Natural killer cell (primary cell): ENCODE results near the gene SPDYE3. TPM values are rescaled to one million over a fixed set of nuclear protein-coding genes. Genes with fewer than 3 reads are reported as not detected.
A peak's percentile ranks its signal among the peaks of the same experiment; 100 is the strongest.

Experiments used
- ATAC-seq, 3 donors: fragments of 150-1000 bp in 2 of 3; fragments of 200-7000 bp in 1 of 3; cut with Tn5 transposase; 1 replicate in 1 of 3; 2 replicates in 2 of 3; pipeline ENCODE4 v1.10.0; 2021; ENCODE audit warnings: mild to moderate bottlenecking in 2 of 3, moderate library complexity in 2 of 3
- DNase-seq, 2 donors: peaks; one replicate each; pipeline versions ENCODE4 v3.0.0 to v3.0.0-alpha.2; 2013 to 2021; ENCODE audit warnings: mixed read lengths in 1 of 2
- H3K27ac ChIP-seq: one replicate; pipeline ENCODE4 v1.5.1; 2013; ENCODE audit warnings: mild to moderate bottlenecking, low read length
- H3K27me3 ChIP-seq: one replicate; pipeline ENCODE4 v1.6.1; 2013; ENCODE audit warnings: low read length; ENCODE audit not compliant: control insufficient read depth, insufficient read depth
- H3K36me3 ChIP-seq: one replicate; pipeline ENCODE4 v1.6.1; 2013; ENCODE audit warnings: low read length; ENCODE audit not compliant: control insufficient read depth, insufficient read depth
- H3K4me1 ChIP-seq: one replicate; pipeline ENCODE4 v1.6.1; 2013; ENCODE audit warnings: low read length; ENCODE audit not compliant: control insufficient read depth, insufficient read depth
- H3K4me3 ChIP-seq: one replicate; pipeline ENCODE4 v1.5.1; 2013; ENCODE audit warnings: low read length
- H3K9me3 ChIP-seq: one replicate; pipeline ENCODE4 v1.6.1; 2013; ENCODE audit warnings: low read length; ENCODE audit not compliant: control insufficient read depth, insufficient read depth
- H3K27ac Mint-ChIP-seq, 2 donors: one replicate each; pipeline ENCODE4 v1.8.0; 2022; ENCODE audit warnings: mild to moderate bottlenecking in 2 of 2, mixed read lengths in 2 of 2, moderate library complexity in 1 of 2
- H3K27me3 Mint-ChIP-seq, 2 donors: one replicate each; pipeline ENCODE4 v1.8.0; 2022; ENCODE audit warnings: low read depth in 2 of 2, mixed read lengths in 2 of 2
- H3K36me3 Mint-ChIP-seq: one replicate; pipeline ENCODE4 v1.8.0; 2022; ENCODE audit warnings: mixed read lengths
- H3K4me1 Mint-ChIP-seq, 2 donors: one replicate each; pipeline ENCODE4 v1.8.0; 2022; ENCODE audit warnings: mixed read lengths in 2 of 2
- H3K4me3 Mint-ChIP-seq: one replicate; pipeline ENCODE4 v1.8.0; 2022; ENCODE audit warnings: mild to moderate bottlenecking, moderate library complexity, mixed read lengths
- H3K9me3 Mint-ChIP-seq, 2 donors: one replicate each; pipeline ENCODE4 v1.8.0; 2022; ENCODE audit warnings: mixed read lengths in 2 of 2
- CTCF ChIP-seq: fragments of 200-600 bp; IDR thresholded peaks from one replicate; pipeline ENCODE4 v1.8.0; 2022; ENCODE audit warnings: antibody characterized with exemption
- WGBS: methylation state at CpG from one replicate; pipeline ENCODE4 v1.1.7; 2013; ENCODE audit warnings: missing lambda C conversion rate; ENCODE audit not compliant: insufficient coverage; 5-methylcytosine and 5-hydroxymethylcytosine counted together
- intact Hi-C: fragments of 100-400 bp; cut with micrococcal nuclease; formaldehyde crosslinking; loops from one replicate; pipeline ENCODE4 v1.14.2; 2022
- total RNA-seq, 4 donors: library from RNA; stranded (reverse); fragments of 120-200 nt in 1 of 4; gene quantifications; one replicate each; pipeline versions ENCODE4 v1.2.3 to v1.2.4, GENCODE V29; 2013 to 2022

SPDYE3 gene
- total RNA-seq, 3 donors from 2014 or later (not counting 1 experiment from before 2014, with no cell fraction given) = not detected

DNA sequence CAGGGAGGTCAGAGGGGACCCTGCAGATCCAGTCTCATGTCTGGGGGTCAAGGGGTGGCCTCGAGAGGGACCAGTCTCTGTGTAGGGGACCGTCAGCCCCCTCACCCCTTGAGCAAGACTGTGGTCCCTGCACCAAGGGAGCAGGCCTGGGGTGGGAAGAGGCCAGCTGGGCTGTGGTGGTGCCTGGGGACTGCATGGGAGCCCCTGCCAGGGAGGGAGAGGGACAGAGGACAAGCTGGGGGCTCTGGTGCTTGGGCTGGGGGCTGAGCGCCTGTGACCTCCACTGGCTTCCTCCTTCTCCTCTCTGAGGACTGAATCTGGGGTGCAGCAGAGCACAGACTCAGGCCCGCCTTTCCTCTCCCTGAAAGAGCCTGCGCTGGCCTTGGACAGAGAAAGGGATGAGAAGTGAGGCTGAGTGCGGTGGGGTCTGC, 49.6 kb downstream of the SPDYE3 start:
- no peak overlapping the region for H3K27ac ChIP-seq

GRCh38 chr7:100358027-100358856, 50.7 kb downstream of the SPDYE3 start, which contains the start of gene PILRB:
PILRB (plus strand) TSS chr7:100358117; CDS start chr7:100358303, 186 bp downstream.
- ATAC-seq = peak in 1 of 3 donors; percentile 26
- WGBS = 85% methylated on average over 9 of the region's 11 CpGs
- intact Hi-C loops = no loop called here
- H3K27ac ChIP-seq = no peak within 1 kb of the TSS
- H3K36me3 ChIP-seq = peaks cover 82% of the 10 kb centered on the region
- peaks cover 14% of the 10 kb centered on the region for H3K36me3 Mint-ChIP-seq
- peak within 1 kb of the TSS; percentile 66 to 98 for H3K27ac Mint-ChIP-seq
- no peak for DNase-seq
- H3K9me3 Mint-ChIP-seq = no peaks in the 10 kb centered on the region
- H3K27me3 ChIP-seq = no peaks in the 10 kb centered on the region
- no peaks in the 10 kb centered on the region for H3K9me3 ChIP-seq
- peaks cover 42% of the 10 kb centered on the region for H3K4me1 ChIP-seq
- H3K27me3 Mint-ChIP-seq = no peaks in the 10 kb centered on the region
- H3K4me1 Mint-ChIP-seq = peaks cover 17 to 40% of the 10 kb centered on the region in 2 donors
- H3K4me3 ChIP-seq = no peak within 1 kb of the TSS
- TF ChIP-seq CTCF = no peak
- H3K4me3 Mint-ChIP-seq = no peak within 1 kb of the TSS

More for the DNA sequence above, 49.6 kb downstream of the SPDYE3 start:
- no peak for TF ChIP-seq CTCF
- H3K27me3 ChIP-seq = no peaks in the 10 kb centered on the region
- peaks cover 23 to 49% of the 10 kb centered on the region in 2 donors for H3K4me1 Mint-ChIP-seq
- H3K27me3 Mint-ChIP-seq = no peaks in the 10 kb centered on the region
- peak overlapping the region in 1 of 2 donors; percentile 98 for H3K27ac Mint-ChIP-seq
- peaks cover 11% of the 10 kb centered on the region for H3K36me3 Mint-ChIP-seq
- no peak for ATAC-seq
- H3K4me1 ChIP-seq = peaks cover 48% of the 10 kb centered on the region
- H3K9me3 Mint-ChIP-seq = no peaks in the 10 kb centered on the region
- H3K9me3 ChIP-seq = no peaks in the 10 kb centered on the region
- no peak overlapping the region for H3K4me3 Mint-ChIP-seq
- DNase-seq = no peak
- H3K36me3 ChIP-seq = peaks cover 74% of the 10 kb centered on the region
- no peak overlapping the region for H3K4me3 ChIP-seq
- 98% methylated on average over 6 of the region's 6 CpGs for WGBS
- intact Hi-C loops = no loop called here

DNA sequence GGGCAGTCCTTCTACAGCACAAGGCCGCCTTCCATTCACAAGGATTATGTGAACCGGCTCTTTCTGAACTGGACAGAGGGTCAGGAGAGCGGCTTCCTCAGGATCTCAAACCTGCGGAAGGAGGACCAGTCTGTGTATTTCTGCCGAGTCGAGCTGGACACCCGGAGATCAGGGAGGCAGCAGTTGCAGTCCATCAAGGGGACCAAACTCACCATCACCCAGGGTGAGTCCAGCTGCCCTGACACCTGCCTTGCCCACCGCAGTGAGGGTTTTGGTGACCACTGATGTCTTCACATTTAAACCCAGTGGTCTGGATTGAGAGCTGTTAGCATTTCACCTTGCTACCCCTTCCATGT, 51.3 kb downstream of the SPDYE3 start:
- 98% methylated on average over 8 of the region's 8 CpGs for WGBS
- no peak overlapping the region for H3K27ac ChIP-seq
- Mint-ChIP-seq H3K36me3 (peaks cover 20% of the 10 kb centered on the region), H3K4me3 (no peak overlapping the region), H3K4me1 (peaks cover 12 to 39% of the 10 kb centered on the region in 2 donors), H3K27me3 (no peaks in the 10 kb centered on the region), H3K9me3 (no peaks in the 10 kb centered on the region), H3K27ac (peak overlapping the region; percentile 27 to 66)
- no peaks in the 10 kb centered on the region for H3K9me3 ChIP-seq
- no peak overlapping the region for H3K4me3 ChIP-seq
- intact Hi-C loops = no loop called here
- DNase-seq (no peak), ATAC-seq (no peak)
- peaks cover 86% of the 10 kb centered on the region for H3K36me3 ChIP-seq
- no peak for TF ChIP-seq CTCF
- no peaks in the 10 kb centered on the region for H3K27me3 ChIP-seq
- H3K4me1 ChIP-seq = peaks cover 36% of the 10 kb centered on the region
